Measurements from ENCODE around the gene SEC61G. TPM values are rescaled to one million over a fixed set of nuclear protein-coding genes. Genes with fewer than 3 reads are reported as not detected.

The SEC61G gene
- total RNA-seq, 1 experiment from 2014 or later, result 318 TPM

Other genes starting within 250 kb of the SEC61G start
- gene VSTM2A, start 216.8 kb downstream of the SEC61G start, total RNA-seq (2014; rRNA removed; shearing (Covaris generic)), result not detected in 2 replicates

All from G401 (cell line).